ENCODE data around the gene USP13.

USP13 gene

DNA sequence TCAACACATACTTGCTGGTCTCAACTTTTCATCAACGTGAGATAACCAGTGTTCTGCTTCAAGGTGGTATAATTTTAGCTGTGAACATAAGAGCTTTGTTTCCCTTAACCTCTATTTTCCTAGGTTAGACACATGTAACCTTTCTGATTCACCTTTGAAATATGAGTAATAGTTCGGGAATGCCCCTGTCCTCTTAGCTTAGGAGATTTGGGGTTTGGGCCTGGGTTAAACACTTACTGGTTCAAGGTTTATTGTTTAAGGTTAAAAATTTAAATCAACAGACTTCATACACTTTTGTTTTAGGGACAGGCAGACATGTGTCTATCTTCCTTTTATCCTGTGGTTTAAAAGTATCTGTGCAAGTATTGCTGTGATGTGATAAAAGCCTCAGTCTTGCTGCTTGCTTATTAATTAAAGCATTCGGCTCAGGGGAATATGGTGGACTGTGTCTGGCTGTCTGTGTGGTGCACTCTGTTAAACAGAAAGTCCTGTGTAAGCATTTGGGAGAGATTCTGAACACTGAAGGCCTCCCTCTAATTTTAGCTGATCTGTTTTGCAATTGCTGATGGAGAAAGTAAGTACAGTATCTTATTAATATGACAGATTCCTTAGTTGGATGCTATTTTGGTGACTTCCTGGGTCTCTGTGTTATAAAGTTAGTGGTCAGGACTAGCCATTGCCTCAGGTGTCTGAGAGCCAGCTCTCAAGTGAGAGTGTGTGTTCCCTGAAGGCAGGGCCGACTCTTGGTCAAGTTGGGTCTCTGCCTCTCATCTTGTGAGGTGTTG, 81.8 kb downstream of the USP13 start:
- H3K4me3 ChIP-seq (ENCODE audit: insufficient read length, low read depth): no peak overlapping the region
- no peaks in the 10 kb centered on the region for H3K4me1 ChIP-seq (ENCODE audit: insufficient read depth, insufficient read length)
- no peak for DNase-seq (ENCODE audit: low read depth, low spot score)
- H3K27me3 ChIP-seq (ENCODE audit: insufficient read depth, insufficient read length): no peaks in the 10 kb centered on the region
- no peak overlapping the region for H3K9ac ChIP-seq (ENCODE audit: insufficient read length, low read depth)
- peaks cover 54% of the 10 kb centered on the region for H3K36me3 ChIP-seq (ENCODE audit: insufficient read depth, insufficient read length, low read length)
- TF ChIP-seq YY1 (IDR thresholded peaks at IDR 0.05; ENCODE audit: insufficient read depth, insufficient read length) (no peak), SUZ12 (IDR thresholded peaks at IDR 0.05; ENCODE audit: extremely low read depth, insufficient read depth, insufficient read length) (no peak), ZNF274 (IDR thresholded peaks at IDR 0.05; ENCODE audit: low read depth, low read length) (no peak)
- no peaks in the 10 kb centered on the region for H3K9me3 ChIP-seq (ENCODE audit: insufficient read depth, low read length)

DNA sequence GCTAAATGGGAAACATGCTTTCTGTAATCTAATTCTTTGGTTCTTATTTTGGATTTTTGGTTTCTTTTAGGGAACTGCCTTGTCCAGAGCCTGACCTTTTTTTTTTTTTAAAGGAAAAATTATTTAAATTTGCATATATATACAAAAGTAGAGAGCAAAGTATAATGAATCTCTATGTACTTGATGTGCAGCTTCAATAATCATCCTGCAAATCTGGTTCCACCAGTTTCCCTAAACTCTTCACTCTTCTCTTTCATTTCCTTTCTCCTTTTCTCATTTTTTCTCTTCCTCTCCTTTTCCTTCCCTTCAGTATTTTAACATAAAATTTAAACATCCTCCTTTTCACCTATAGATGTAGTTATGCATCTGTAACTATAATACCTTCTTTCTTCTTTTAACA, 82.5 kb downstream of the USP13 start:
- H3K27me3 ChIP-seq (ENCODE audit: insufficient read depth, insufficient read length): no peaks in the 10 kb centered on the region
- no peaks in the 10 kb centered on the region for H3K4me1 ChIP-seq (ENCODE audit: insufficient read depth, insufficient read length)
- no peaks in the 10 kb centered on the region for H3K9me3 ChIP-seq (ENCODE audit: insufficient read depth, low read length)
- H3K9ac ChIP-seq (ENCODE audit: insufficient read length, low read depth): no peak overlapping the region
- no peak for TF ChIP-seq SUZ12 (IDR thresholded peaks at IDR 0.05; ENCODE audit: extremely low read depth, insufficient read depth, insufficient read length)
- TF ChIP-seq ZNF274 (IDR thresholded peaks at IDR 0.05; ENCODE audit: low read depth, low read length): no peak
- H3K36me3 ChIP-seq (ENCODE audit: insufficient read depth, insufficient read length, low read length): peaks cover 54% of the 10 kb centered on the region
- H3K4me3 ChIP-seq (ENCODE audit: insufficient read length, low read depth): no peak overlapping the region
- DNase-seq (ENCODE audit: low read depth, low spot score): no peak

DNA sequence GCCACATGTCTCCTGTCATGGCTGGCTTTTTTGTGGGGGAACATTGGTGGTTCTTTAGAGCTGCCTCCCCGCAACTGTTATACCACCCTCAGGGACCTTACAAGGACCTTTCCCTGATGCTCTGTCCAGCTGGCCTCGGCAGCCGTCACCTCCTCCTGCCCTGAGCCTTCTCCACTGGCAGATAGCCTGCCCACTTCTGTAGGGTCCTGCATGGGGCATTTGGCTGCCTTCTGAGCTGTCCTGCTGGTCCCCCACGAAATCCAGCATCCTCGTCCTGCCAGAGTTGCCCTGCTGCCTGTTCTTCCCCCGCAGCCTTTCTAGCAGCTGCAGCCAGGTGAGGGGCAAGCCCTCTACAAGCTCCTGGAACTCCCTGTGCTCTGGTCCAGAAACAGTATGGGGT, 86.2 kb downstream of the USP13 start:
- Histone ChIP-seq H3K4me1 (ENCODE audit: insufficient read depth, insufficient read length) (no peaks in the 10 kb centered on the region), H3K9me3 (ENCODE audit: insufficient read depth, low read length) (no peaks in the 10 kb centered on the region), H3K27me3 (ENCODE audit: insufficient read depth, insufficient read length) (no peaks in the 10 kb centered on the region), H3K9ac (ENCODE audit: insufficient read length, low read depth) (no peak overlapping the region), H3K4me3 (ENCODE audit: insufficient read length, low read depth) (no peak overlapping the region), H3K36me3 (ENCODE audit: insufficient read depth, insufficient read length, low read length) (peaks cover 47% of the 10 kb centered on the region)
- DNase-seq (ENCODE audit: low read depth, low spot score): no peak
- TF ChIP-seq ZNF274 (IDR thresholded peaks at IDR 0.05; ENCODE audit: low read depth, low read length): no peak

DNA sequence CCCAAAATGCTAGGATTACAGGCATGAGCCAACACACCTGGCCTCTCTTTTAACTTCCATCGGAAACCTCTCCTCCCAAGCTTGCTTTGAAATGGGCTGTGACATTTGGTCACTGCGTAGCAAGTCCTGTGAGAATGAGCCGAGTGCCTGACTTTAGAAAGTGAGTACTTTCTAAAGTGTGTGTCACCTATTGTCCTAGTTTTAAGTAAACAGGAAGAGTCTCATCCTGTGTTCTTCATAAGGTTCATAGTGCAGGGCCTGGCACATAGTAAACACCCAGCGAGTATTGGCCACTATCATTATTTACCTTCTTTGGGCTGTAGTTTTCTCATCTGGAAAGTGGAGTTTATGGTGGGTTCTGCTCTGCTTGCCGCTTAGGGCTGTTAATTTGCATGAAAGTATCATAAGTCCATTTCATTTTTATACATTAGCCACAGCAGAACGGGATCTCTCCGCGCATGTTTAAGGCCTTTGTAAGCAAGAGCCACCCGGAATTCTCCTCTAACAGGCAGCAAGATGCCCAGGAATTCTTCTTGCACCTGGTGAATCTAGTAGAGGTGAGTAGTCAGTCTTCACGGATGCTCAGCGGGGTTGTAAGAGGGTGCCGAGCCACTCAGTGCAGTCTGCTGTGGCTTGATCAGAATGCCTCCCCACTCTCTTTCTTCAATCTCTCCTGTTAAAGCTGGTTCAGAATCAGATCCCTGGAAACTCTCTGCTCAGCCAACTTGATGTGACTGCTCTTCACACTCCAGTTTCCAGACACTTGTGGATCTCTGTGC, 87.2 kb downstream of the USP13 start:
- TF ChIP-seq ZNF274 (IDR thresholded peaks at IDR 0.05; ENCODE audit: low read depth, low read length): no peak
- TF ChIP-seq SUZ12 (IDR thresholded peaks at IDR 0.05; ENCODE audit: extremely low read depth, insufficient read depth, insufficient read length): no peak
- TF ChIP-seq YY1 (IDR thresholded peaks at IDR 0.05; ENCODE audit: insufficient read depth, insufficient read length): no peak
- Histone ChIP-seq H3K4me1 (ENCODE audit: insufficient read depth, insufficient read length) (no peaks in the 10 kb centered on the region), H3K27me3 (ENCODE audit: insufficient read depth, insufficient read length) (no peaks in the 10 kb centered on the region), H3K4me3 (ENCODE audit: insufficient read length, low read depth) (no peak overlapping the region), H3K9ac (ENCODE audit: insufficient read length, low read depth) (no peak overlapping the region), H3K36me3 (ENCODE audit: insufficient read depth, insufficient read length, low read length) (peaks cover 54% of the 10 kb centered on the region), H3K9me3 (ENCODE audit: insufficient read depth, low read length) (no peaks in the 10 kb centered on the region)
- DNase-seq (ENCODE audit: low read depth, low spot score): no peak

DNA sequence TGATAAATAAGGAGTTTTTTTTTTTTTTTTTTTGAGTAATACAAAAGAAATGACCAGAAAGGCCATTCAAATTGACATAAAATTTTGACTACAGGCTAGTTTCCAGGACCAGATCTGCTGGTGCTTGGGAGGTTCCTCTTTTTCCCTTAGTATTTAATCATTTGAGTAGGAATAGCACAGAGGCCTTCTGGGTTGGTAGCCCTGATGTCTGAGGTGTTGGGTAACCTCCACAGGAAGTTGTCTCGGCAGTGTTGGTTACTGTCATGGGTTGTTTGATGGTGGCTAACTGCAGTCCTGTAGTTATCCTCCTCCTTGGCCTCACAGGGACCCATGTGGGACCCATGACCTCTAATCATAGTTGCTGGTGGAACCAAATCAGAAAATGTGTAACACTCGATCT, 91.1 kb downstream of the USP13 start:
- TF ChIP-seq ZNF274 (IDR thresholded peaks at IDR 0.05; ENCODE audit: low read depth, low read length): no peak
- TF ChIP-seq YY1 (IDR thresholded peaks at IDR 0.05; ENCODE audit: insufficient read depth, insufficient read length): no peak
- TF ChIP-seq SUZ12 (IDR thresholded peaks at IDR 0.05; ENCODE audit: extremely low read depth, insufficient read depth, insufficient read length): no peak
- no peaks in the 10 kb centered on the region for H3K4me1 ChIP-seq (ENCODE audit: insufficient read depth, insufficient read length)
- H3K9me3 ChIP-seq (ENCODE audit: insufficient read depth, low read length): no peaks in the 10 kb centered on the region
- H3K4me3 ChIP-seq (ENCODE audit: insufficient read length, low read depth): no peak overlapping the region
- DNase-seq (ENCODE audit: low read depth, low spot score): no peak
- H3K9ac ChIP-seq (ENCODE audit: insufficient read length, low read depth): no peak overlapping the region
- no peaks in the 10 kb centered on the region for H3K27me3 ChIP-seq (ENCODE audit: insufficient read depth, insufficient read length)
- peaks cover 41% of the 10 kb centered on the region for H3K36me3 ChIP-seq (ENCODE audit: insufficient read depth, insufficient read length, low read length)

DNA sequence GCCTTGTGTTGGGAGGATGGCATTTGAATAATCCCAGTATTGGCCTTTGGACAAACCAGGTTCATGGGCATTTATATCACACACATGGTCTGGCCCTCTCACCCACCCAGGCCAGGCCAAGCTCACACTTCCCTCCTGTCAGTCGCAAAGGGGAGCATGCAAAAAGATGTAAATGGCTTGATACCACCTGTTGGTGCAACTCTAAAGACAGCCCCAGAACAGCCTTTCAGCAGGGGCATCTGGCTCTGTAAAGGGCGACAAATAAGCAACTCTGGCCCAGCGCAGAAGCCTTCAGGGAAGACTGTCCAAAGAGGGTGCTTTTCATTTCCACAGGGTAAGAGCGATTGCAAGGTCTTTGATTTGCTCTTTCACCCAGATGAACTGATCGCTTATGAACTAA, 91.8 kb downstream of the USP13 start:
- Histone ChIP-seq H3K4me3 (ENCODE audit: insufficient read length, low read depth) (no peak overlapping the region), H3K4me1 (ENCODE audit: insufficient read depth, insufficient read length) (no peaks in the 10 kb centered on the region), H3K9me3 (ENCODE audit: insufficient read depth, low read length) (no peaks in the 10 kb centered on the region), H3K27me3 (ENCODE audit: insufficient read depth, insufficient read length) (no peaks in the 10 kb centered on the region), H3K36me3 (ENCODE audit: insufficient read depth, insufficient read length, low read length) (peaks cover 37% of the 10 kb centered on the region), H3K9ac (ENCODE audit: insufficient read length, low read depth) (no peak overlapping the region)
- no peak for TF ChIP-seq ZNF274 (IDR thresholded peaks at IDR 0.05; ENCODE audit: low read depth, low read length)
- no peak for DNase-seq (ENCODE audit: low read depth, low spot score)

DNA sequence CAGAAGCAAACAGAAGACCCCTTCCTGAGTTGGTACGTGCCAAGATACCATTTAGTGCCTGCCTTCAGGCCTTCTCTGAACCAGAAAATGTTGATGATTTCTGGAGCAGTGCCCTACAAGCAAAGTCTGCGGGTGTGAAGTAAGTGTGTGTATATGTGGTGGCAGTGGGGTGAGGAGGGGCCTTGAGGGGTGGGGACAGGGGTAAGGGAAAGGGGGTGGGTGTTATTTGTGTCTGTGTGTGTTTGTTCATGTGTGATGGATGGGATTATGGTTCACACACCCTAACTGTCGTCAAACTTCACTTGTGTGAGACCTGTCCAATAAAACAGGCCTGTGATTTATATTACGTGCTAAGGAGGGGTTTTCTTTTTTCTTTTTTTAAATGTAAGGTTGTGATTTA, 92.2 kb downstream of the USP13 start:
- Histone ChIP-seq H3K4me1 (ENCODE audit: insufficient read depth, insufficient read length) (no peaks in the 10 kb centered on the region), H3K4me3 (ENCODE audit: insufficient read length, low read depth) (no peak overlapping the region), H3K27me3 (ENCODE audit: insufficient read depth, insufficient read length) (no peaks in the 10 kb centered on the region), H3K9me3 (ENCODE audit: insufficient read depth, low read length) (no peaks in the 10 kb centered on the region), H3K9ac (ENCODE audit: insufficient read length, low read depth) (no peak overlapping the region), H3K36me3 (ENCODE audit: insufficient read depth, insufficient read length, low read length) (peaks cover 33% of the 10 kb centered on the region)
- no peak for DNase-seq (ENCODE audit: low read depth, low spot score)
- TF ChIP-seq SUZ12 (IDR thresholded peaks at IDR 0.05; ENCODE audit: extremely low read depth, insufficient read depth, insufficient read length): no peak
- no peak for TF ChIP-seq YY1 (IDR thresholded peaks at IDR 0.05; ENCODE audit: insufficient read depth, insufficient read length)
- no peak for TF ChIP-seq ZNF274 (IDR thresholded peaks at IDR 0.05; ENCODE audit: low read depth, low read length)
